GM21515 (cell line): ENCODE measurements around the gene ADGRB3.
"Not testable (repeated sequence)": the region's sequence is repeated elsewhere in the genome, so short reads cannot be mapped to it uniquely, and the experiment has no call there.

Experiments
- ATAC-seq: cut with Tn5 transposase; IDR thresholded peaks from one replicate; pipeline ENCODE4 v1.9.1; 2021; ENCODE audit not compliant: unreplicated experiment

The ADGRB3 gene

DNA sequence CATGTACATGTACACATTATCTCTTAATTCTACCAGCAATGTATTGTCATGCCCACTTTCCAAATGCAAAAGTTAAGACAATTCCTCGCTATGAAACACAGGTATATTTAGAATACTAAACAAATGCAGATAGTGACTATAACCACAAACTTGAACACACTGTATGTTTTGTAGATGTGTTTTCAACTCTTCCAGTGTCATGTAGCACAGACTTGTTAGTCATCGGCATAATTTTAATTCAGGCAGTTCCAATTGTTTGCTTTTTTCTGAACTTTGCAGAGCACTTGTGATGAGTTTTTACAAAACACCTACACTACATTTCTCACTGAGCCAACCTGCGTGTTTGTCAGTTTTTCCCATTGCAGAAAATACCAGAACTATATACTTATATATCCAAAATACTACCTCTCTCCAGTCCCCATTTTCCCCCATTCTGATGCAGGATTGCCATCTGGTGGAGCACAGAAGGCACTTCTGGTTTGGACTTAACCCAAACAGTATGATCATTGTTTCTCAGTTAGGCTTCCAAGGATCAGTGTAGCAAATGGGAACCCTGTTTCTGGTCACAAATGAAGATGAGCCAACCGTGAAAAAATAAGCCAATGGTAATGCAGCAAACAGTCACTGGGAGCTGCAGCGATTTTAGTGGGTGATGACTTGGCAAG, 143.4 kb downstream of the ADGRB3 start:
- ATAC-seq, result no peak

- no peak for ATAC-seq
Observed at GRCh38 chr6:68779366-68779765, 144.3 kb downstream of the ADGRB3 start.

DNA sequence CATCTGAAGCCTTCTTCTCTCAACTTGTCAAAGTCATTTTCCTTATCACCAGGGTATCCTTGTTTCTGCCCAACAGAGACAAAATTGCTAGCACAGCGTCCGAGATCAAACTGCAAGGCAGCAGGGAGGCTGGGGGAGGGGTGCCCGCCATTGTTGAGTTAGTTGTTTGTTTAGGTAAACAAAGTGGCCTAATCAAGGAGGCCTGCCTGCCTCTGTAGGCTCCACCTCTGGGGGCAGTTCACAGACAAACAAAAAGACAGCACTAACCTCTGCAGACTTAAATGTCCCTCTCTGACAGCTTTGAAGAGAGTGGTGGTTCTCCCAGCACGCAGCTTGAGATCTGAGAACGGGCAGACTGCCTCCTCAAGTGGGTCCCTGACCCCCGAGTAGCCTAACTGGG, 155.0 kb downstream of the ADGRB3 start:
- not testable (repeated sequence) for ATAC-seq

DNA sequence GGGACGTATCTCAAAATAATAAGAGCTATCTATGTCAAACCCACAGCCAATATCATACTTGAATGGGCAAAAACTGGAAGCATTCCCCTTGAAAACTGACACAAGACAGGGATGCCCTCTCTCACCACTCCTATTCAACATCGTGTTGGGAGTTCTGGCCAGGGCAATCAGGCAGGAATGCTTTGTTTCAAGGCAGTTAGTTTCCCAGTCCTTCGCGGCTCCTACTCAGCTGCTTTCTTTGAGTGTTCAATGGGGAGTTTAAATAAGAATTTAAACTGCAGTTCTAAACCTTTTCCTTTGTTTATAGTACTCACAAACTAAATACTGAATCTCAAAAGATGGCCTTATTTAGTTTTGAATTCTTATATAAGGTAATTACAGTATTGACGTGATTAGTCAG, 179.9 kb downstream of the ADGRB3 start:
- not testable (repeated sequence) for ATAC-seq

- ATAC-seq, result no peak
Observed at GRCh38 chr6:68826501-68826900, 191.4 kb downstream of the ADGRB3 start.

DNA sequence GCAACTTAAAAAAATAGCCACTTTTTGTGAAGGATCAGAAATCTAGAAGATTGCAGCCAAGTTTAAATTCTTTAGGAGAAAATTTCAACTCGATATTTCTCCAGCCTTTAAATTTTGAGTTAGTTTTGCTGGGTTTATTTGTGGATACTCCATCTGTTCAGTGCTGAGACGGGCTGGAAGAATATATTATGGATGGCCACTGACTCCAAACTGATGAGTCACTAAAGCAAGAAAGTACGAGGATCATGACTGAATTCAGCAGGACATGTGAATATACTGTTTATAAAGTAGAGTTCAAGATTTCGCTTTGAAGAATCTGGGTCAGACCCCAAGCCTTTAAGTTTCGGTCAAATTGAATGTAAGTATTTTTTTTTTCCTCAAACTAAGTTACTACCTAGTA, 199.5 kb downstream of the ADGRB3 start:
- ATAC-seq, result no peak

GRCh38 chr6:68838571-68838970, 203.5 kb downstream of the ADGRB3 start:
- no peak for ATAC-seq

DNA sequence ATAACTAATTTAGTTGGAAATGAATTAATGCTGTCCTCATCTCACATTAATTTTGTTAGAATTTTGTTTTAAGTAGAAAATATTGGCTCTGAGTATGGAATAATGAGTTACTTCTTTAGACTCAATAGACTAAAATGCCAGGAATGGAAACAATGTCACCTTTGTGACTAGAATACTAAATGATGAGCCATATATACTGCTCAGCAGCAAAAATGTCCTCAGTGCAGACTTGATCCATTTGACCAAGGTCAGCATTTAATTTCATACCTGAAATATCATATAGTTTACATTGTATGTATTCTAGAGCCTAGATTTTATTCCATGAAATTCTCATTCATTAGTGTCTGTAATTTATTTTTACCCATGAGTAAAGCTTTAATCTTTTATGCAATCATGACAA, 217.7 kb downstream of the ADGRB3 start:
- no peak for ATAC-seq

DNA sequence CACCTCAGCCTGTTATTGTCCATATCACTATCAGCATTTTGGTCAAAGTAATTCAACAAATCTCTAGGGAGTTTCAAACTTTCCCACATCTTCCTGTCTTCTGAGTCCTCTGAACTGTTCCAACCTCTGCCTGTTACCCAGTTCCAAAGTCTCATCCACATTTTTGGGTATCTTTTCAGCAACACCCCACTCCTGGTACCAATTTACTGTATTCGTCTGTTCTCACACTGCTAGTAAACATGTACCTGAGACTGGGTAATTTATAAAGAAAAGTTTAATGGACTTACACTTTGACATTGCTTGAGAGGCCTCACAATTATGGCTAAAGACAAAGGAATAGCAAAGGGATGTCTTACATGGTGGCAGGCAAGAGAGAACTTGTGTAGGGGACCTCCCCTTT, 224.2 kb downstream of the ADGRB3 start:
- no peak for ATAC-seq

- ATAC-seq, result no peak
Observed at GRCh38 chr6:68868646-68869045, 233.6 kb downstream of the ADGRB3 start.

GRCh38 chr6:68873236-68873635, 238.2 kb downstream of the ADGRB3 start:
- ATAC-seq, result no peak

DNA sequence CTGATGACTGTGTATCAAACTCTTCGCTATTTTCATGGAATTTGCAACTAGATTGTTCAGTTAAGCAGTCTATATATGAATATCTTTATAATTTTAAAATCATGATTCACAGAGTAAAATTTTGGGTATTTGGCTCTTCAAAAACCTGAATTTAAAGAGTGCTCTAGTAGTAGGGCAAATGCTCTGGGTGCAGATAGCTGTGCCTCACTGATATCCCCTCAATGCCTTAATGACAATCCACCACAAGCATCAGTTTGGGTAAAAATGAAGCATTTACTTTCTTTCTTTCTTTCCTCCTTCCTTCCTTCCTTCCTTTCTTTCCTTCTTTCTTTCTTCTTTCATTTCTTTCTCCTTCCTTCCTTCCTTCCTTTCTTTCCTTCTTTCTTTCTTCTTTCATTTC, 239.7 kb downstream of the ADGRB3 start:
- ATAC-seq, result no peak

GRCh38 chr6:68875403-68875802, 240.3 kb downstream of the ADGRB3 start:
- ATAC-seq, result no peak

GRCh38 chr6:68876792-68877493, 241.9 kb downstream of the ADGRB3 start:
- ATAC-seq, result peak; percentile 56

- ATAC-seq, result no peak
Observed at GRCh38 chr6:68880050-68880813, 245.2 kb downstream of the ADGRB3 start.

- ATAC-seq, result not testable (repeated sequence)
Observed at GRCh38 chr6:68883325-68883724, 248.2 kb downstream of the ADGRB3 start.

- ATAC-seq, result no peak
Observed at GRCh38 chr6:68891419-68891818, 256.3 kb downstream of the ADGRB3 start.

DNA sequence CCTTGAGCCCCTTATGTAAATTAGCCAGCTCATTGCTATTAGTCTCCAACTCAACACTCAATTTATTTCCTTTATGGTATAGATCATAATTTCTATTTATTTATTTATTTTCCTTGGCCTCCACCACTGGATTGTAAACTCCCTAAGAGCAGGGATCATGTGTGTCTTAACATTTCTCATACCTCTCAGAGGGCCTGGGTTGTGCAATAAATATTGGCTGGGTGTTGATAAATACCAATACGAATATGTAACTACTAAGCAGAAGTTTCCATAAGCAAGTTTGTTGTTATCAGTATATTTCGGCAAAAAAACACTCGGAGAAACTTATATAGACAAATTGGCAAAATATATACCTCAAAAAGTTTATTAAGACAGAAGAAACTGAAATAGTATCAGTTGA, 257.4 kb downstream of the ADGRB3 start:
- ATAC-seq, result no peak

GRCh38 chr6:68895929-68896328, 260.8 kb downstream of the ADGRB3 start:
- ATAC-seq, result no peak

DNA sequence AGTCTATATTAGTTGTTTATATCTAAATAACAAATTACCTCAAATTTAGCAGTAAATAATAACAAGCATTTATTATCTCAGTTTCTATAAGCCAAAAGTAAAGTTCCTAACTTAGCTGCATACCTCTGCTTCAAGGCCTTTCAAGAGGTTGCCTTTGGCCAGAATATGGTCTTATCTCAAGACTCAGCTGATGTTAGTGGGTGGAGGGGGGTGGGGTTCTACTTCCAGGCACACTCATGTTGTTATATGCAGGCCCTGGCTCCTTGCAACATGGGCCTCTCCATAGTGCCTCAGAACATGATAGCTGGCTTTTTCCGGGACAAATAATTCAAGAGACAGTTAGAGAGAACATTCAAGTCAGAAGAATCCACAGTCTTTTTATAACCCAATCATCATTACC, 266.0 kb downstream of the ADGRB3 start:
- no peak for ATAC-seq

DNA sequence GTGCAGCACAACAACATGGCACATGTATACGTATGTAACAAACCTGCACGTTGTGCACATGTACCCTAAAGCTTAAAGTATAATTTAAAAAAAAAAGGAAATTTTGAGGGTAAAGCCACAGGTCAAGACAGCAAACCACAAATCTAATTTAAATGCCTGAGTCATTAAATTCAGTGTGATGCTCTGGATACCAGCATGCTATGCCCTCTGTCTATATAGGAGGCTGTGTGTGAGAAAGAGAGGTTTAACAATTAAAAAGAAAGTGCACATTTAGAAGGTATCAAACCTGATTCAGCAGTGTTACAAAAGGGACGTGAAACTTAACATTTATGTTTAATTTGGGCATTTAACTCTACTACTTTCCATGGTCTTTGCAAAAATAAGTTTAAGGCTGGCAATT, 276.3 kb downstream of the ADGRB3 start:
- ATAC-seq, result no peak

GRCh38 chr6:68911811-68912210, 276.7 kb downstream of the ADGRB3 start:
- no peak for ATAC-seq
